GM23338 (cell line): ENCODE results near the gene FUT4. TPM values are rescaled to one million over a fixed set of nuclear protein-coding genes. Genes with fewer than 3 reads are reported as not detected.

ENCODE experiments used
- ATAC-seq: fragments of 200-7000 bp; cut with Tn5 transposase; 3 replicates; pipeline ENCODE4 v1.9.1; 2020
- DNase-seq: peaks from one replicate; pipeline ENCODE4 v3.0.0-alpha.2; 2015; ENCODE audit warnings: low spot score
- H2AFZ ChIP-seq: fragments of 200-600 bp; sonication (generic); 2 replicates; pipeline ENCODE4 v1.8.0; 2016; ENCODE audit warnings: antibody characterized with exemption, mild to moderate bottlenecking, moderate library complexity
- H3F3A ChIP-seq: fragments of 200-600 bp; sonication (generic); replicated peaks from 2 replicates; pipeline ENCODE4 v1.8.0; 2017; ENCODE audit warnings: antibody characterized with exemption, mixed run types, low read depth
- H3K27ac ChIP-seq: fragments of 200-600 bp; sonication (generic); 2 replicates; pipeline ENCODE4 v1.6.1; 2016; ENCODE audit warnings: low read depth
- H3K27me3 ChIP-seq: fragments of 200-600 bp; sonication (generic); 2 replicates; pipeline ENCODE4 v1.8.0; 2016; ENCODE audit warnings: mild to moderate bottlenecking, mixed run types, moderate library complexity; ENCODE audit not compliant: insufficient read depth
- H3K36me3 ChIP-seq: fragments of 200-600 bp; sonication (generic); 2 replicates; pipeline ENCODE4 v1.8.0; 2016; ENCODE audit warnings: mild to moderate bottlenecking; ENCODE audit not compliant: insufficient read depth
- H3K4me1 ChIP-seq: fragments of 200-600 bp; sonication (generic); 2 replicates; pipeline ENCODE4 v1.8.0; 2016; ENCODE audit warnings: mild to moderate bottlenecking, moderate library complexity; ENCODE audit not compliant: insufficient read depth
- H3K4me2 ChIP-seq: fragments of 200-600 bp; sonication (generic); 2 replicates; pipeline ENCODE4 v1.7.1; 2017; ENCODE audit warnings: mixed run types
- H3K4me3 ChIP-seq: fragments of 200-600 bp; sonication (generic); 2 replicates; pipeline ENCODE4 v1.6.1; 2016; ENCODE audit warnings: mixed run types
- H3K79me2 ChIP-seq: fragments of 200-600 bp; sonication (generic); replicated peaks from 2 replicates; pipeline ENCODE4 v1.8.0; 2017; ENCODE audit warnings: mild to moderate bottlenecking; ENCODE audit not compliant: insufficient read depth
- H3K9me2 ChIP-seq: fragments of 200-600 bp; sonication (generic); 2 replicates; pipeline ENCODE4 v1.8.0; 2017; ENCODE audit not compliant: insufficient read depth
- H4K20me1 ChIP-seq: fragments of 200-600 bp; sonication (generic); replicated peaks from 2 replicates; pipeline ENCODE4 v1.8.0; 2017; ENCODE audit warnings: mild to moderate bottlenecking; ENCODE audit not compliant: insufficient read depth
- H3K27ac Mint-ChIP-seq: 2 replicates; pipeline ENCODE4 v1.8.0; 2020; ENCODE audit warnings: inconsistent platforms, mild to moderate bottlenecking, moderate library complexity, mixed read lengths
- H3K27me3 Mint-ChIP-seq: 3 replicates; pipeline ENCODE4 v1.8.0; 2022; ENCODE audit warnings: low read depth, mild to moderate bottlenecking, moderate library complexity, mixed read lengths, inconsistent platforms; ENCODE audit not compliant: insufficient read depth, poor library complexity
- H3K36me3 Mint-ChIP-seq: 3 replicates; pipeline ENCODE4 v1.8.0; 2021; ENCODE audit warnings: low read depth, mild to moderate bottlenecking, inconsistent platforms, moderate library complexity, mixed read lengths
- H3K4me1 Mint-ChIP-seq: 3 replicates; pipeline ENCODE4 v1.8.0; 2020; ENCODE audit warnings: mild to moderate bottlenecking, inconsistent platforms, mixed read lengths
- H3K4me3 Mint-ChIP-seq: 3 replicates; pipeline ENCODE4 v1.8.0; 2021; ENCODE audit warnings: moderate library complexity, mild to moderate bottlenecking, inconsistent platforms, mixed read lengths
- H3K9me3 Mint-ChIP-seq: 3 replicates; pipeline ENCODE4 v1.8.0; 2020; ENCODE audit warnings: moderate library complexity, mild to moderate bottlenecking, inconsistent platforms, mixed read lengths
- ETS1 ChIP-seq: IDR thresholded peaks from 2 replicates; pipeline ENCODE4 v1.6.1; 2016; ENCODE audit warnings: antibody characterized with exemption
- NANOG ChIP-seq: IDR thresholded peaks from 2 replicates; pipeline ENCODE4 v1.6.1; 2016; ENCODE audit warnings: antibody characterized with exemption, borderline replicate concordance
- POLR2AphosphoS5 ChIP-seq: IDR thresholded peaks from 2 replicates; pipeline ENCODE4 v1.6.1; 2016; ENCODE audit warnings: antibody characterized with exemption, low read depth
- STAT1 ChIP-seq: IDR thresholded peaks from one replicate; pipeline ENCODE4 v1.6.1; 2016; ENCODE audit warnings: antibody characterized with exemption; ENCODE audit not compliant: unreplicated experiment
- ZNF114 ChIP-seq: fragments of 250-450 bp; sonication (Bioruptor Pico); IDR thresholded peaks from 2 replicates; pipeline ENCODE4 v1.5.0; 2020; ENCODE audit warnings: mild to moderate bottlenecking, moderate library complexity
- ZNF331 ChIP-seq: fragments of 250-450 bp; sonication (Bioruptor Pico); IDR thresholded peaks from 2 replicates; pipeline ENCODE4 v1.5.0; 2020; ENCODE audit warnings: low read depth, mild to moderate bottlenecking, moderate library complexity
- ZNF462 ChIP-seq: fragments of 250-450 bp; sonication (Bioruptor Pico); IDR thresholded peaks from 2 replicates; pipeline ENCODE4 v1.5.0; 2020; ENCODE audit warnings: mild to moderate bottlenecking, moderate library complexity
- polyA plus RNA-seq: library from polyadenylated mRNA; unstranded; fragments of >200 nt; fragmentation: Nextera tagmentation; extraction: Ambion mirVana; gene quantifications from 2 replicates; pipeline ENCODE4 v1.2.1, GENCODE V29; 2016
- total RNA-seq: library from RNA; depleted of rRNA; stranded (reverse); fragments of >200 nt; shearing (Covaris generic); gene quantifications from 2 replicates; pipeline ENCODE4 v1.2.3, GENCODE V29; 2014

The FUT4 gene
- total and polyA plus RNA-seq, 2 experiments from 2014 or later = 2.4 to 7.4 TPM

- Histone ChIP-seq H4K20me1 (no peaks in the 10 kb centered on the region; the same call in 1 of the 2 replicates), H3K9me2 (no peaks in the 10 kb centered on the region), H3K4me1 (no peaks in the 10 kb centered on the region), H3F3A (no peaks in the 10 kb centered on the region), H3K79me2 (no peaks in the 10 kb centered on the region), H3K4me2 (no peak overlapping the region), H3K4me3 (no peak overlapping the region), H3K27me3 (no peaks in the 10 kb centered on the region), H2AFZ (no peak overlapping the region), H3K27ac (no peak overlapping the region), H3K36me3 (no peaks in the 10 kb centered on the region)
- TF ChIP-seq NANOG (no peak), ETS1 (no peak), ZNF331 (CRISPR knock-in tag) (no peak), ZNF114 (CRISPR knock-in tag) (no peak), POLR2AphosphoS5 (no peak), STAT1 (no peak), ZNF462 (CRISPR knock-in tag) (no peak)
- Mint-ChIP-seq H3K27ac (no peak overlapping the region), H3K27me3 (no peaks in the 10 kb centered on the region), H3K4me1 (no peaks in the 10 kb centered on the region), H3K36me3 (no peaks in the 10 kb centered on the region), H3K9me3 (no peaks in the 10 kb centered on the region), H3K4me3 (no peak overlapping the region)
- no peak for ATAC-seq
- DNase-seq = no peak
These were observed 32.6 kb downstream of the FUT4 start for GRCh38 chr11:94576306-94576705.
